ENCODE measurements around the gene SNRPD3. TPM values are rescaled to one million over a fixed set of nuclear protein-coding genes. Genes with fewer than 3 reads are reported as not detected.
A peak's percentile ranks its signal among the peaks of the same experiment; 100 is the strongest.

Gene SNRPD3
- total RNA-seq, 4 donors from 2014 or later = 21.3 to 127 (median 93.8) TPM

DNA sequence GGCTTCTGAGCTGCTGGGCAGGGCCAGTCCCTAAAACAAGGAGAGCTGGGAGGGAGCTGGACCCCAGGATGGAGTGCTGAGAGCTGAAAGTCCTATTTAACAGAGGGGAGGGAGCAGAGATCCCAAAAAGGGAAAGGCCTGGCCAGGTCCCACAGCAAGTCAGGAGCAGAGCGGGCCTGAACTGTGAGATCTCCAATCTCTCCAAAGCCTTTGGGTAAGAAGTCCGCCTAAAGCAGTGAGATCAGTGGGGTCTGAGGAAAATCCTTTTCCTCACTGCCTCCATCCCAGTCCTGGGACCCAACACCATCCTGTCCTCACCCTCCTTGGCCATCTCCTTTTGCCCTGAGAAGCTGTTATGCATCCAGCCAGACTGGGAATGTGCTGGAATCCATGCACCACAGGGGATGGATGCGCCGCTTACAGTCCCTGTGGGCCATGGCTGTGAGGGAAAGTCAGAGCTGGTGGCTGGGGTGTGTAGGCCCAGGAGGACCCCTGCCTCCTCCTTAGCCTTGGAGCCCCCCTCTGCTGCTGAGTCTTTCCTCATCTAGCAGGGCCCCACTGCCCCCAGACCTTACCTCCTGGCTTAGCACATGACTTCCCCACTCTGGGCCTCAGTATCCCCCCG, 28.5 kb downstream of the SNRPD3 start:
- H3K27ac ChIP-seq = peak overlapping the region; percentile 50 to 80 (median 64)
- H3K36me3 ChIP-seq = no peaks in the 10 kb centered on the region
- WGBS, 2 donors (ENCODE audit: low coverage in 1 of 2) = 91% methylated on average over 5 of the region's 5 CpGs; no CpG with 5 or more reads in 1 of the 2 donors
- H3K4me1 ChIP-seq = peaks cover 7 to 34% (median 20%) of the 10 kb centered on the region in 4 donors
- intact Hi-C loops (cut with DNase I; ENCODE audit: low total_unique reads) = no loop called here
- H3K4me3 ChIP-seq = no peak overlapping the region
- H3K9me3 ChIP-seq = no peaks in the 10 kb centered on the region
- in situ Hi-C loops (cut with MboI; ENCODE audit: low pct_ligation_motif_present in 1 of 4, low pct_unique_long_range_greater_than_20kb in 1 of 4, low sequenced_read_pairs in 3 of 4) = no loop called here
- TF ChIP-seq EP300 (IDR thresholded peaks at IDR 0.05; ENCODE audit: low read depth) = no peak
- TF ChIP-seq, protein P1, sequence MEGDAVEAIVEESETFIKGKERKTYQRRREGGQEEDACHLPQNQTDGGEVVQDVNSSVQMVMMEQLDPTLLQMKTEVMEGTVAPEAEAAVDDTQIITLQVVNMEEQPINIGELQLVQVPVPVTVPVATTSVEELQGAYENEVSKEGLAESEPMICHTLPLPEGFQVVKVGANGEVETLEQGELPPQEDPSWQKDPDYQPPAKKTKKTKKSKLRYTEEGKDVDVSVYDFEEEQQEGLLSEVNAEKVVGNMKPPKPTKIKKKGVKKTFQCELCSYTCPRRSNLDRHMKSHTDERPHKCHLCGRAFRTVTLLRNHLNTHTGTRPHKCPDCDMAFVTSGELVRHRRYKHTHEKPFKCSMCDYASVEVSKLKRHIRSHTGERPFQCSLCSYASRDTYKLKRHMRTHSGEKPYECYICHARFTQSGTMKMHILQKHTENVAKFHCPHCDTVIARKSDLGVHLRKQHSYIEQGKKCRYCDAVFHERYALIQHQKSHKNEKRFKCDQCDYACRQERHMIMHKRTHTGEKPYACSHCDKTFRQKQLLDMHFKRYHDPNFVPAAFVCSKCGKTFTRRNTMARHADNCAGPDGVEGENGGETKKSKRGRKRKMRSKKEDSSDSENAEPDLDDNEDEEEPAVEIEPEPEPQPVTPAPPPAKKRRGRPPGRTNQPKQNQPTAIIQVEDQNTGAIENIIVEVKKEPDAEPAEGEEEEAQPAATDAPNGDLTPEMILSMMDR (IDR thresholded peaks at IDR 0.05) = no peak
- TF ChIP-seq POLR2A (IDR thresholded peaks at IDR 0.05) = no peak
- no peak for TF ChIP-seq POLR2AphosphoS5 (IDR thresholded peaks at IDR 0.05)
- no peaks in the 10 kb centered on the region for H3K27me3 ChIP-seq
- no peak for DNase-seq

DNA sequence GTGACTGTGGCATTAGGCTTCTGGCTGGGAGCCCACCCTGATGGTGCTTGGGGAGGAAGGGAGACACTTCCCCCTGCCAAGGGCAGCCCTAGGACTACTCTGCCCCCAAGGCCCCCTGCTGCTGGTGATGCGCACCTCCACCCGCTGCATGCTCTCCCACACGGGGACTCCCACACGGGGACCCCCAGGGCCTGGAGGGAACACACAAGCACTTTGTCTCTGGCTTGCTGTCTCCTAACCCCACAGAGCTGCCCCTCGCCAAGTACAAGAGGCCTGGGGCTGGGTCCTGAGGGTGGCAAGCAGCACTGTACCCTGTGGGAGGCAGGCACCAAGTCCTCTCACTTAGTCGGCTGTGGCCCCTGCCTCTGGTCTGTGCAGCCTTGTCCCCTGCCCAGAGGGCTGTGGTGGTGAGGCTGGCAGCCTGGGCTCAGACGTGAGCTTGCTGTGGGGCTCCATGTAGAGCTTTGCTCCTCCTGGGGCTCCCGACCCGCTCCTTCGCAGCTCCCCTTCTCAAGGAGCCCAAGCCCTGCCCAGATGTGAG, 29.1 kb downstream of the SNRPD3 start:
- Histone ChIP-seq H3K36me3 (no peaks in the 10 kb centered on the region), H3K4me1 (peaks cover 5 to 27% (median 16%) of the 10 kb centered on the region in 4 donors)
- in situ Hi-C loops (cut with MboI; ENCODE audit: low pct_ligation_motif_present in 1 of 4, low pct_unique_long_range_greater_than_20kb in 1 of 4, low sequenced_read_pairs in 3 of 4) = no loop called here

DNA sequence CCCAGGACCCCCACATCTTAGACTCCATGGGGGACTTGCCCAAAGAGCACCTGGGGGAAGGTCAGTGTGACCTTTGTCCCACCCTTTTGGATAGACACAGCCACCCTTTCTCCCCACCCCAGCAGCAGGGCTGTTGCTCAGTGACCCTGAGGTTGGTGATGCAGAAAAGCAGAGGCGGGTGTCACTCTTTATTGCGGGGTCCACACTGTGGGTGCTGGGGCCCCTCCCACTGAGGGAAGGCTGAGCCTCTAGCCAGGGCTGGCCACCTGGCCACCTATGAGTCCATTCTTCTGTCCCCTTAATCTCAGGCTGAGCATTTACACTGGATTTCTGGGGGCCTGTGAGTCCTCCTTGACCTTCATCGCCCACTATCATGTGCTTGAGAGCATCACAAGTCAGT, 29.7 kb downstream of the SNRPD3 start:
- TF ChIP-seq EP300 (IDR thresholded peaks at IDR 0.05; ENCODE audit: low read depth) (no peak), POLR2AphosphoS5 (IDR thresholded peaks at IDR 0.05) (no peak), POLR2A (IDR thresholded peaks at IDR 0.05) (no peak)
- TF ChIP-seq, protein P1 (IDR thresholded peaks at IDR 0.05) = no peak
- Histone ChIP-seq H3K4me3 (no peak overlapping the region), H3K9me3 (no peaks in the 10 kb centered on the region), H3K27ac (no peak overlapping the region), H3K36me3 (no peaks in the 10 kb centered on the region), H3K27me3 (no peaks in the 10 kb centered on the region), H3K4me1 (peaks cover 5 to 22% (median 13%) of the 10 kb centered on the region in 4 donors)
- no peak for DNase-seq
- intact Hi-C loops (cut with DNase I; ENCODE audit: low total_unique reads) = no loop called here
- WGBS, 2 donors (ENCODE audit: low coverage in 1 of 2) = 89% methylated on average over 3 of the region's 3 CpGs; no CpG with 5 or more reads in 1 of the 2 donors
- in situ Hi-C loops (cut with MboI; ENCODE audit: low pct_ligation_motif_present in 1 of 4, low pct_unique_long_range_greater_than_20kb in 1 of 4, low sequenced_read_pairs in 3 of 4) = no loop called here

More for the DNA sequence above, 29.1 kb downstream of the SNRPD3 start:
- intact Hi-C loops (cut with DNase I; ENCODE audit: low total_unique reads) = no loop called here
- Histone ChIP-seq H3K27me3 (no peaks in the 10 kb centered on the region), H3K4me3 (no peak overlapping the region), H3K27ac (peak overlapping the region in 1 of 4 donors; percentile 80), H3K9me3 (no peaks in the 10 kb centered on the region)
- DNase-seq = no peak
- TF ChIP-seq POLR2A (IDR thresholded peaks at IDR 0.05) (no peak), EP300 (IDR thresholded peaks at IDR 0.05; ENCODE audit: low read depth) (no peak), POLR2AphosphoS5 (IDR thresholded peaks at IDR 0.05) (no peak)
- TF ChIP-seq, protein P1 (IDR thresholded peaks at IDR 0.05) = no peak
- WGBS, 2 donors (ENCODE audit: low coverage in 1 of 2) = 92% methylated on average over 10 of the region's 10 CpGs; no CpG with 5 or more reads in 1 of the 2 donors

DNA sequence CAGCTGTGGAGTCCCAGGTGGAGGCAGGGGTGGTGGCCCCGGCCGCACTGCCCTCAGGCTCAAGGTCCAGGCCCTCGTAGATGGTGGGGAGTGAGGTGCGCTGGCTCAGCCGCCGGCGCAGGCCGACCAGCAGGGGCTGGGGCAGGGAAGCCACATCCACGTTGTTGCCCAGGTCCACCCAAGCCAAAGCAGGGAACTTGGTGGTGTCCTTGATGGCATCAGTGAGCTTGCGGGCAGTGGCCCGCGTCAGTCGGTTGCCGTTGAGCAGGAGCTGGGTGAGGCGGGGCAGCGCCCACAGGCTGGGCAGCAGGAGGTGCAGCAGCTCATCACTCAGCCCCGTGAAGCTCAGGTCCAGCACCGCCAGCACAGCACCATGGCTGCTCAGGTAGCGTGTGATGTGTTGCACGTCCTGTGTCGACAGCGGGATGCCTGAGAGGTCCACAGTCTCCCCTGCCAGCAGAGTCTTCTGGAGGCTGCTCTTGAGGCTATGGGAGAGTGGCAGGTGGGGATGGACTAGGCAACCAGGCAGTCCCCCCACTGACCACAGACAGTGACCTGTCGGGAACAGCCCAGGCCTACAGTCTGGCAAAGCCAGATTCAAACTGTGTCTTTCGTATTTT, 30.2 kb downstream of the SNRPD3 start:
- intact Hi-C loops (cut with DNase I; ENCODE audit: low total_unique reads) (no loop called here), in situ Hi-C loops (cut with MboI; ENCODE audit: low pct_ligation_motif_present in 1 of 4, low pct_unique_long_range_greater_than_20kb in 1 of 4, low sequenced_read_pairs in 3 of 4) (no loop called here)
- no peak overlapping the region for H3K27ac ChIP-seq
- no peaks in the 10 kb centered on the region for H3K9me3 ChIP-seq
- DNase-seq = no peak
- H3K4me3 ChIP-seq = no peak overlapping the region
- no peaks in the 10 kb centered on the region for H3K27me3 ChIP-seq
- H3K36me3 ChIP-seq = no peaks in the 10 kb centered on the region
- no peak for TF ChIP-seq POLR2A (IDR thresholded peaks at IDR 0.05)
- no peak for TF ChIP-seq EP300 (IDR thresholded peaks at IDR 0.05; ENCODE audit: low read depth)
- TF ChIP-seq, protein P1 (IDR thresholded peaks at IDR 0.05) = no peak
- TF ChIP-seq POLR2AphosphoS5 (IDR thresholded peaks at IDR 0.05) = no peak
- H3K4me1 ChIP-seq = peaks cover 5 to 16% (median 11%) of the 10 kb centered on the region in 4 donors
- 93% methylated on average over 24 of the region's 24 CpGs; no CpG with 5 or more reads in 1 of the 2 donors for WGBS, 2 donors (ENCODE audit: low coverage in 1 of 2)

Measured in transverse colon (tissue), 4 donors.